Common myeloid progenitor, CD34-positive (primary cell): ENCODE measurements around the gene RNASE7. TPM values are rescaled to one million over a fixed set of nuclear protein-coding genes. Genes with fewer than 3 reads are reported as not detected.

Experiments used
- CTCF ChIA-PET: fragments of 350-600 bp; sonication (Branson Sonifier 250); formaldehyde crosslinking; loops from one replicate; lab custom pipeline; 2021; ENCODE audit warnings: antibody characterized with exemption; lab: Charles Lee
- POLR2A ChIA-PET: fragments of 350-600 bp; sonication (Branson Sonifier 250); formaldehyde crosslinking; loops from one replicate; lab custom pipeline; 2021; ENCODE audit warnings: antibody characterized with exemption; lab: Charles Lee
- DNase-seq, 3 donors: peaks; one replicate each; pipeline versions ENCODE4 v3.0.0 to v3.0.0-alpha.2; 2013
- H3K27ac ChIP-seq, 2 experiments: 1 replicate in 1 of 2; 2 replicates in 1 of 2; pipeline ENCODE4 v1.7.0; 2013; ENCODE audit warnings: inconsistent platforms in 2 of 2, low read length in 2 of 2, mild to moderate bottlenecking in 2 of 2, low read depth in 1 of 2, moderate library complexity in 1 of 2; ENCODE audit not compliant: severe bottlenecking in 2 of 2, insufficient read depth in 1 of 2, poor library complexity in 1 of 2
- H3K27me3 ChIP-seq, 5 experiments: replicated peaks in 2 of 5; 1 replicate in 3 of 5; 2 replicates in 2 of 5; pipeline versions ENCODE4 v1.6.1 to v1.7.0; 2013; ENCODE audit warnings: low read length in 4 of 5, mild to moderate bottlenecking in 2 of 5, moderate library complexity in 2 of 5, inconsistent platforms in 1 of 5; ENCODE audit not compliant: insufficient read depth in 5 of 5, control insufficient read depth in 4 of 5
- H3K36me3 ChIP-seq, 4 experiments: 1 replicate in 2 of 4; 2 replicates in 2 of 4; pipeline versions ENCODE4 v1.6.1 to v1.7.0; 2013; ENCODE audit warnings: low read length in 3 of 4, control low read depth in 1 of 4, mild to moderate bottlenecking in 1 of 4; ENCODE audit not compliant: control insufficient read depth in 4 of 4, insufficient read depth in 4 of 4
- H3K4me1 ChIP-seq, 4 experiments: 1 replicate in 3 of 4; 2 replicates in 1 of 4; pipeline versions ENCODE4 v1.6.1 to v1.7.1; 2013; ENCODE audit warnings: low read length in 3 of 4, mild to moderate bottlenecking in 3 of 4, control low read depth in 1 of 4, inconsistent platforms in 1 of 4, moderate library complexity in 1 of 4; ENCODE audit not compliant: control insufficient read depth in 4 of 4, insufficient read depth in 4 of 4; ENCODE audit errors: control extremely low read depth in 1 of 4
- H3K4me3 ChIP-seq, 7 experiments: 1 replicate in 4 of 7; 2 replicates in 3 of 7; pipeline versions ENCODE4 v1.5.1 to v1.7.0; 2013; ENCODE audit warnings: mild to moderate bottlenecking in 7 of 7, low read length in 6 of 7, moderate library complexity in 6 of 7, inconsistent platforms in 2 of 7, low read depth in 2 of 7, control low read depth in 1 of 7; ENCODE audit not compliant: insufficient read depth in 4 of 7, control insufficient read depth in 1 of 7; ENCODE audit errors: extremely low read depth in 1 of 7
- H3K9me3 ChIP-seq, 5 experiments: 1 replicate in 4 of 5; 2 replicates in 1 of 5; pipeline versions ENCODE4 v1.6.1 to v1.7.1; 2013; ENCODE audit warnings: low read length in 4 of 5, mild to moderate bottlenecking in 2 of 5, inconsistent platforms in 1 of 5, low read depth in 1 of 5, moderate library complexity in 1 of 5; ENCODE audit not compliant: control insufficient read depth in 4 of 5, insufficient read depth in 2 of 5; ENCODE audit errors: control extremely low read depth in 1 of 5
- whole genome bisulfite sequencing: methylation state at CpG from one replicate; pipeline ENCODE4 v1.1.5; 2013; ENCODE audit not compliant: insufficient coverage; 5-methylcytosine and 5-hydroxymethylcytosine counted together
- polyA plus RNA-seq: library from polyadenylated mRNA; unstranded; fragments of 120-200 nt; gene quantifications from one replicate; pipeline ENCODE4 v1.2.1, GENCODE V29; 2013

The RNASE7 gene
- 0.03 TPM for polyA plus RNA-seq

GRCh38 chr14:21041676-21042433, at the start of gene RNASE7:
Gene RNASE7 (plus strand): TSS chr14:21042362. CDS start chr14:21042993, 631 bp downstream.
- H3K27me3 ChIP-seq = no peaks in the 10 kb centered on the region
- H3K36me3 ChIP-seq = no peaks in the 10 kb centered on the region
- no peaks in the 10 kb centered on the region for H3K9me3 ChIP-seq
- ChIA-PET POLR2A (no interaction called here), CTCF (interaction anchor here (0.7 to 7.2 kb wide), 13 partner anchors 11 to 70 kb away, joined by 3 to 345 read pairs (median 7); partner anchors contain the start of genes SLC39A2 and TPPP2)
- H3K4me3 ChIP-seq = no peak within 1 kb of the TSS
- 94% methylated on average over 7 of the region's 11 CpGs for WGBS
- H3K27ac ChIP-seq = no peak within 1 kb of the TSS
- H3K4me1 ChIP-seq = peaks cover 9 to 32% (median 25%) of the 10 kb centered on the region in 4 experiments
- peak in 2 of 3 donors; percentile 38 to 51 for DNase-seq

- CTCF ChIA-PET = interaction anchor here (0.7 to 10.6 kb wide), 8 partner anchors 9 to 71 kb away, joined by 3 to 109 read pairs (median 4); no protein-coding TSS in a partner anchor
- peaks cover 0 to 4% (median 0%) of the 10 kb centered on the region in 4 experiments for H3K4me1 ChIP-seq
- no peaks in the 10 kb centered on the region for H3K27me3 ChIP-seq
- POLR2A ChIA-PET = no interaction called here
- H3K36me3 ChIP-seq = peaks cover 22 to 58% (median 39%) of the 10 kb centered on the region in 4 experiments
- H3K27ac ChIP-seq = no peak overlapping the region
- no peak overlapping the region for H3K4me3 ChIP-seq
- H3K9me3 ChIP-seq = no peaks in the 10 kb centered on the region
- 97% methylated on average over 14 of the region's 14 CpGs for WGBS
- no peak for DNase-seq
Measured at GRCh38 chr14:20996521-20996920, 45.6 kb upstream of the RNASE7 start.

- CTCF ChIA-PET = interaction anchor here (0.6 to 10.6 kb wide), 10 partner anchors 9 to 174 kb away, joined by 3 to 109 read pairs (median 4); partner anchors contain the start of gene TMEM253
- no peaks in the 10 kb centered on the region for H3K27me3 ChIP-seq
- no peak overlapping the region for H3K27ac ChIP-seq
- no CpG with 5 or more reads among the region's 4 CpGs for WGBS
- peaks cover 18 to 52% (median 38%) of the 10 kb centered on the region in 4 experiments for H3K36me3 ChIP-seq
- no peaks in the 10 kb centered on the region for H3K4me1 ChIP-seq
- POLR2A ChIA-PET = no interaction called here
- DNase-seq = no peak
- no peak overlapping the region for H3K4me3 ChIP-seq
- no peaks in the 10 kb centered on the region for H3K9me3 ChIP-seq
Measured at GRCh38 chr14:20997115-20997514, 45.0 kb upstream of the RNASE7 start.

- Histone ChIP-seq H3K36me3 (peaks cover 18 to 48% (median 34%) of the 10 kb centered on the region in 4 experiments), H3K9me3 (no peaks in the 10 kb centered on the region), H3K27me3 (no peaks in the 10 kb centered on the region), H3K4me3 (no peak overlapping the region), H3K27ac (no peak overlapping the region), H3K4me1 (no peaks in the 10 kb centered on the region)
- ChIA-PET POLR2A (no interaction called here), CTCF (interaction anchor here (0.6 to 10.6 kb wide), 9 partner anchors 8 to 174 kb away, joined by 3 to 109 read pairs (median 4); partner anchors contain the start of gene TMEM253)
- DNase-seq = no peak
- WGBS = 83% methylated on average over 4 of the region's 6 CpGs
Measured at GRCh38 chr14:20997564-20997963, 44.6 kb upstream of the RNASE7 start.

GRCh38 chr14:20998139-20998538, 44.0 kb upstream of the RNASE7 start:
- Histone ChIP-seq H3K27ac (no peak overlapping the region), H3K4me1 (no peaks in the 10 kb centered on the region), H3K36me3 (peaks cover 13 to 43% (median 30%) of the 10 kb centered on the region in 4 experiments), H3K9me3 (no peaks in the 10 kb centered on the region), H3K27me3 (no peaks in the 10 kb centered on the region), H3K4me3 (no peak overlapping the region)
- 92% methylated on average over 1 of the region's 3 CpGs for WGBS
- DNase-seq = no peak
- CTCF ChIA-PET = interaction anchor here (0.7 to 10.6 kb wide), 8 partner anchors 11 to 112 kb away, joined by 3 to 109 read pairs (median 3); no protein-coding TSS in a partner anchor
- POLR2A ChIA-PET = no interaction called here

GRCh38 chr14:20998674-20999366, 43.3 kb upstream of the RNASE7 start, which contains the start of gene SLC39A2:
Gene SLC39A2 (plus strand): TSS chr14:20999293. CDS start chr14:20999447, 154 bp downstream.
- 93% methylated on average over 4 of the region's 6 CpGs for WGBS

More at GRCh38 chr14:20998674-20999366, 43.3 kb upstream of the RNASE7 start, which contains the start of gene SLC39A2:
- H3K4me3 ChIP-seq = no peak within 1 kb of the TSS
- no peaks in the 10 kb centered on the region for H3K9me3 ChIP-seq
- no peak within 1 kb of the TSS for H3K27ac ChIP-seq
- H3K4me1 ChIP-seq = no peaks in the 10 kb centered on the region
- ChIA-PET POLR2A (interaction anchor here (0.5 kb wide), 1 partner anchor 157 kb away, joined by 3 read pairs; no protein-coding TSS in a partner anchor), CTCF (interaction anchor here (0.5 to 10.6 kb wide), 8 partner anchors 9 to 111 kb away, joined by 3 to 109 read pairs (median 3); partner anchors contain the start of gene METTL17)
- H3K27me3 ChIP-seq = no peaks in the 10 kb centered on the region
- H3K36me3 ChIP-seq = peaks cover 12 to 37% (median 28%) of the 10 kb centered on the region in 4 experiments
- DNase-seq = no peak
